ENCODE measurements around the gene PYGB.

GRCh38 chr20:25223179-25223661 lies 24.7 kb upstream of the PYGB start:
- TF ChIP-seq CTCF (IDR thresholded peaks at IDR 0.05) = no peak
- TF ChIP-seq POLR2A (IDR thresholded peaks at IDR 0.05) = no peak

All from body of pancreas (tissue), 4 donors.